ENCODE data around the gene SRPK3.

Gene SRPK3

GRCh38 chrX:153789654-153790053 lies 8.8 kb downstream of the SRPK3 start:
- DNase-seq = no peak

- no peak for DNase-seq
Measured at GRCh38 chrX:153791104-153791852, 10.4 kb downstream of the SRPK3 start.

- DNase-seq = no peak
Measured at GRCh38 chrX:153792368-153792767, 11.5 kb downstream of the SRPK3 start.

DNA sequence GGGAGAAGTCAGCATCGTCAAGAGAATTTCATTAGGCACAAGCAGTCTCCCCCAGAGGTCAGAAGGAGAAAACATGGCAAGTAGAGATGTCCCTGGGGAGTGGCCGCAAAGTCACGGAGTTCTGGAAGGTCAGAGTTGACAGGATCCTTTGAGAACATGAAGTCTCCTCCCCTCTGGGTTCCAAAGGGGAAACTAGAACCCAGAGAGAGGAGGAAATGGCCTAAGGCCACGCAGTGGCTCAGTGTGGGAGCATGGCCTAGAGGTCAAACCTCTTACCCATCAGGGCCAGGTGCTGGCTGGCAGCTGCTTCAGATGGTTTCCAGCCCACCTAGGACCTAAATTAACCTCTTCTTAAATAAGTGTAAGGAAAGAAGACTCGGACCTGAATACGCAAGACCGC lies 12.4 kb downstream of the SRPK3 start:
- DNase-seq = no peak

GRCh38 chrX:153794018-153794896 lies 13.4 kb downstream of the SRPK3 start, which contains the start of the genes IDH3G and SSR4:
Gene IDH3G, minus strand, starts transcription at chrX:153794375. Its CDS starts 49 bp downstream, at chrX:153794326.
Gene SSR4, plus strand, starts transcription at chrX:153794668. Its CDS starts 20 bp downstream, at chrX:153794688.
- DNase-seq = peak; percentile 93

GRCh38 chrX:153794897-153795816 lies 14.3 kb downstream of the SRPK3 start:
- DNase-seq = peak; percentile 41

DNA sequence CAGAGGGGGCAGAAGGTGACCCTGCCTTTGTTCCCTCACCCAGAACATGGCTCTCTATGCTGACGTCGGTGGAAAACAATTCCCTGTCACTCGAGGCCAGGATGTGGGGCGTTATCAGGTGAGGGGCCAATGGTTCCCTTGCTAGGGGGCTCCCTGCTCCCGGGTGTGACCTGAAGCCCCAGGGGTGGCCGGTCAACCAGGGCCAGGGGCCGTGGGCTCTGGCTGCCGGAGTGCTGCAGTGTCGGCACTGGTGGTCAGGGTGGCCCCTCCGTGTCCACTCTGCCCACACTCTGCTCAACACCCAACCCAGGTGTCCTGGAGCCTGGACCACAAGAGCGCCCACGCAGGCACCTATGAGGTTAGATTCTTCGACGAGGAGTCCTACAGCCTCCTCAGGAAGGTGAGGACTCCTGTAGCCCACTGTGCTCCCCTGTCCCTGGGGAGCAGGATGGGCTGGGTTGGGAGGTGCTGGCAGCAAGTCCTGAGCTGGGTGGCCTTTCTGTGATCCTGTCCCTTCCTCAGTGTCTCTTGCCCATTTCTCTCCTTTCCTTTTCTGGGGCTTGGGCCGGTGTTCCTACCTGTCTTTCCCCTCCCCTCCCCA lies 16.7 kb downstream of the SRPK3 start:
- DNase-seq = no peak

DNA sequence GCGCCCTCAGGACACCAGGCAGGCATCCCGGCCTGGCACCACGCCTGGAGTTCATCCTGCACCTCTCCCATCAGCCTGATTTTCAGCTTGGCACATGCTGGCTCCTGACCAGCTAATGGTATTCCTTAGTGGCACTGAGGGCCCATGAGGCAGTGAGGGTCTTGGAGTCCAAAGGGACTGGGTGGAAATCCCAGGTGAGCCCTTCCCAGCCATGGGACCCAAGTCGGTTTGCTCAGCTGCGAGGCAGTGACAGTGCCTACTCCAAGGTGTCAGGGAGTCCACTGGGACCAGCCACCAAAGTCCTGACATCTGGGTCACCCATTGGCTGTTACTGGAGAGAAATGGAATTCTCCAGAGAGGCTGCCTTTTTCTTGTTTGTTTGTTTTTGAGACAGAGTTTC lies 18.5 kb downstream of the SRPK3 start:
- DNase-seq = no peak

GRCh38 chrX:153800177-153800722 lies 19.4 kb downstream of the SRPK3 start:
- no peak for DNase-seq

DNA sequence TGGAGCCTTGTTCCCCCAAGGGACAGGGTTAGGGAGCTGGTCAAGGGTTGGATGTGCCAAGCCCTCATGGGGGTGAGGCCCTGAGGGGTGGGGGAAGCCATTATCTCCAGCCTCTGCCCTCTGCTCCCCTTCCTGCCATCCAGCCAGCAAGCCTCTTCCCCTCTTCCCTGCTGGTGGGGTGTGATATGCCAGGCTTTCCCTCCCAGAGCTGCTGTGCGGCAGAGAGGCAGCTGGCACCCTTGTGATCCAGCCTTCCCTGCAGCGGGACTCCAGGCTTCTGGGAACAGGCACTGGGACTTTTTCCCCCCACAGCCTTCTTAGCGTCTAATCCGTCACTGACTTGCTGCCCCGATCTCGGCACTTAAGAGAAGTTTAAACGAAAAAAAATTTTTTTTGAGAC lies 19.9 kb downstream of the SRPK3 start:
- DNase-seq = no peak

DNA sequence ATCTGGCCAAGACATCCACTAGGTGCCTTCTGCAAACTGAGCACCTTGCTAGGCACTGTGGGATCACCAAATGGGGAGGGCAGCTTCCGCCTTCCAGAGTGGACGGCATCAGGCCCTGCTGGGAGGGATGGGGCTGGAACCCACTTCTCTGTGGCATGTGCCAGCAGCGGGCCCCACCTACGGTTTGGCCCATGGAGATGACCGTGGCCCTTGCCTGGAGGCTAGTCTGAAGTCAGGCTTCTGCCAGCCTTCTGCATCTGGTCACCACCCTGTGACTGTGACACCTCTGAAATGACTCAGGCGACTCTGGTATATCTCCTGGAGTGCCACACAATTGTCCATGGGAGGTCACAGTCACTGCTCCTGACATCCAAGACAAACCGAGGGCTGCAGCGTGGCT lies 20.8 kb downstream of the SRPK3 start:
- DNase-seq = no peak

- no peak for DNase-seq
Measured at GRCh38 chrX:153802513-153803045, 21.7 kb downstream of the SRPK3 start.

DNA sequence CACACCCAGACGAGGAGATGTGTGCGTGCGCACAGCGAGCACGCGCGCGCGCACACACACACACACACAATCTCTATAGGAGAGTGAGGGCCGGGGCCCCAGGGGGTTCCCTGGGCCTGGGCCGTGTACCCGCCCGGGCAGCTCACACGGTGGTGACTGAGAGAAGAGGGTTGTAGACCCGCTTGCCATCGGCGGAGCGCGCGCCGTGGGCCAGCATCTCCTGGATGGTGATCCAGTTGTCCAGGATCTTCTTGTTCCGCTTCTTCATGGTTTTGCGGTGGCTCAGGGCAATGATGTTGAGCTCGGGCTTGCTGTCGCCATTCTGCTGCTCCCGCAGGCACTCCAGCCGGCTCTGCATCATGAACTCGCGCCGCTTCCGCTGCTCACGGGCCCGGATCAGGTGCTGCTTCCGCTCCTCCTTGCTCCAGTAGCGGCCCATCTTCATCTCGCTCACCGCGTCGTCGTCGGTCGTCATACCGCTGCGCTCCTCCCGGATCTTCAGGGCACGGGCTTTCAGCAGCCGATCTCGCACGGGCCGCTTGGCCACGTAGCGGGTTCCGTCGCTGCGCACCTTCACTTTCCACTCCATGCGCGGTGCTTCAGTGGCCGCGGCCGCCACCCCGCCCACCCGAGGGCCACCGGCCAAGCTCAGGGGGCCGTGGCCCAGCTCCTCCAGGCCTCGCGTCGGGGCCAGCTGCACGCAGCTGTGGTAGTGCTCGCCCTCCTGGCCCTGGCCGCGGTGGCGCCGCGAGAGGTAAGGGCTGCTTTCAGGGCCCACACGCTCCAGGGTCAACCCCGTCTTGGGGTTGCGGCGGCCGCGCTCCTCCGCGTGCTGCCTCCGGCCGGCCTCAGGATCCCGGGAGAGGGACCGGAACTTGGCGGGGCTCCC lies 22.6 kb downstream of the SRPK3 start:
- DNase-seq = no peak

DNA sequence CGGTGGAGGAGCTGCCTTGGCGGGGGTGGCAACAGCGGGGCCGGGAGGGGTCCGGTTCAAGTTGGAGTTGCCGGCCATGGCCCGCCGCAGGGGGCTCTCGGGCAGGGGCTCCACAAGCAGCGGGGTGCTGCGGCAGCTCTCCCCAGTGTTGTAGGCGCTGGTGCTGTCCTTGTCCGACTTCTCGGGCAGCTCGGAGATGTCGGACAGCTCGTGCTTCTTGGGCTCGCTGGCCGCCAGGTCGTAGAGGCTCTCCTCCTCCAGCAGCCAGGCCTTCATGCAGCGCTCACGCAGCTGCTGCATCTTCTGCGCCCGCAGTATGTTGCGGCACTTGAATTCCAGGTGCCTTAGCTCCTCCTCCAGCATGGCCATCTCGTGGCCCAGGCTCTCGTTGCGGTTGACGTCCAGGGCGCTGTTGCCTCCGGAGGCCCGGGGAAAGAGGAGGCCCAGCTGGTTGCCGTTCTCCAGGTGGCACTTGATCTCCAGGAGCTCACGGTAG lies 23.3 kb downstream of the SRPK3 start:
- no peak for DNase-seq

DNA sequence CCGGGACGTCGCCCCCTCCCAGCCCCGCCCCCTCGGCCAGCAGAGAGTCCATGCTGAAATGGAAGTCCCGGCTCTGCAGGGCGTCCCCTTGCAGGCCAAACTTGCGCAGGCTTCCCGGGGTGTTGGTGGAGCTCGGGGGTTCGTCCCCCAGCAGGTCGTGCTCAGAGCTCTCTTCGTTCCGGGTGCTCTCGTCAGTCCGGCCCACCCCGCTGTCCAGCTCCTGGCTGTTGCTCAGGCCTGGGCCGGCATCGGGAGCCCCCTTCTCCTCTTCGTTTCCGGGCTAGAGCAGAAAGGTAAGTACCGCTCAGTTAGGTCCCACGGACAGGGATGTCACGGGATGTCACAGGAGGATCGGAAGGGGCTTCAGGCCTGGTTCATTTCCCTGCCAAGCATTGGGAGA lies 23.8 kb downstream of the SRPK3 start:
- no peak for DNase-seq

DNA sequence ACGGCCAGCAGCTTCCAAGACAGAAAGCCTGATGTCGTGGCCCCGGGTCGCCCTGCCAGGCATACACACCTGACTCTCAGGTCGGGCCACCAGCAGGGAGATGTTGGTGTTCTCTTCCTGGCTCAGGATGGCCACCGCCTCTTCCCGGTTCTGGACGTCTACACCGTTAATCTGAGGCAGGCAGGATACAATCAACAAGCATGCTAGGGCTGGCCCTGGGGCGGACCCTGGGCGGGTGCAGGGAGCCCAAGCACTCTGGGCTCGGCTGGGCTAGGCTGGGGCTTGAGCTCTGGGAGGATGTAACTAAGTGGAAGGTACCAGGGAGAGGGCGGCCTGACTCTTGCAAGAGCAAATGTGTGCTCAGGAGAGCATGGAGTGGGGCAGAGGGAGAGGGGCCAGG lies 24.6 kb downstream of the SRPK3 start:
- DNase-seq = no peak

GRCh38 chrX:153806999-153807575 lies 26.2 kb downstream of the SRPK3 start:
- no peak for DNase-seq

DNA sequence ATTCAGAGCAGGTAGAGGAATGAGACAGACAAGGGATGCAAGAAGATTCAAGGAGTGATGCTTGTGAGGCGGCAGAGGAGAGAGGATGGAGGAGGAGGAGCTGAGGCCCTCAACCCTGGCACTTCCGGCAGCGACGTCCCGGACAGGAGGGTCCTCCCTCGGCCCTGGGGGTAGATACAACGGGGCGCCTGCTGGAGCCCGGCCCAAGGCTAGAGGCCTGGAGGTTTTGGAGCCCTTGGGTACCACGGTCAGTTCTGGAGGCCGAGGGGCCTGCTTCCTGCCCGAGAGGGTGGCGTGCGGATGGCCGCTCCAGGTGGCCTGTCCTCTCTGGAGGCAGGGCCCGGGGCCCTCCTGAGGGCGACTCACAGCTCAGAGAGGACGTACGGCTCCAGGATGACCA lies 27.1 kb downstream of the SRPK3 start:
- no peak for DNase-seq

DNA sequence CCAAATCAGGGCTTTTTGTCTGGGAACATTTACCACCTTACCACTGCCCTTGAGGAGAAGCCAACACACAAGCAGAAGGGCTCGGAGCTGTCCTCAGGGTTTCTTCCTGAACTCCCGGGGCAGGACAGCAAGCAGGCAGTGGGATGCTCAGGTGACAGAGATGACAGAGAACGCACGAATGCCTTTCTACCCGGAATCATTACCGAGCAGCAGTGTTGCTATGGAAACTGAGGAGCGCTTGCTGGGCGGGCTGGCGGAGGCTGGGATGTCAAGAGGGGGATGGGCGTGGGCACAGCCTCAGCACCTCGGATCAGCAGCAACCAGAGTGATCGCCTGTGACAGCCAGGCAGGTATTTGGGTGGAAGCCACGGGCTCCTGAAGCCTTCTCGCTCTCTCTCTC lies 31.4 kb downstream of the SRPK3 start:
- no peak for DNase-seq

GRCh38 chrX:153813161-153813560 lies 32.3 kb downstream of the SRPK3 start:
- DNase-seq = no peak
